GM20000 (cell line): Measurements from ENCODE around the gene SELENOO.
A peak's percentile ranks its signal among the peaks of the same experiment; 100 is the strongest.

Experiments
- DNase-seq: peaks from one replicate; pipeline ENCODE4 v3.0.0; 2012; ENCODE audit warnings: low spot score
- CTCF ChIP-seq: IDR thresholded peaks from 2 replicates; pipeline ENCODE4 v1.5.1; 2012; ENCODE audit warnings: mild to moderate bottlenecking, control low read depth; ENCODE audit errors: extremely low read depth, missing control alignments

SELENOO gene

GRCh38 chr22:50260434-50260800 is 59.6 kb downstream of the SELENOO start:
- no peak for TF ChIP-seq CTCF
- peak; percentile 51 for DNase-seq

- peak; percentile 83 for DNase-seq
- TF ChIP-seq CTCF: no peak
Observed at GRCh38 chr22:50260801-50261614, 60.2 kb downstream of the SELENOO start.

- DNase-seq: peak; percentile 94
Observed at GRCh38 chr22:50261615-50262459, 61.0 kb downstream of the SELENOO start, which contains the start of gene MAPK12. TSS of gene MAPK12 (minus strand) at chr22:50261683. CDS start at chr22:50261509, 174 bp downstream.

GRCh38 chr22:50262460-50262911 is 61.7 kb downstream of the SELENOO start:
- TF ChIP-seq CTCF: no peak

More at GRCh38 chr22:50261615-50262459, 61.0 kb downstream of the SELENOO start, which contains the start of gene MAPK12:
- no peak for TF ChIP-seq CTCF

GRCh38 chr22:50262973-50263617 is 62.3 kb downstream of the SELENOO start:
- no peak for DNase-seq
- no peak for TF ChIP-seq CTCF

More at GRCh38 chr22:50262460-50262911, 61.7 kb downstream of the SELENOO start:
- no peak for DNase-seq

- no peak for TF ChIP-seq CTCF
- DNase-seq: no peak
Observed at GRCh38 chr22:50264104-50264745, 63.4 kb downstream of the SELENOO start.
